ENCODE data around the gene DUSP16.

The DUSP16 gene

DNA sequence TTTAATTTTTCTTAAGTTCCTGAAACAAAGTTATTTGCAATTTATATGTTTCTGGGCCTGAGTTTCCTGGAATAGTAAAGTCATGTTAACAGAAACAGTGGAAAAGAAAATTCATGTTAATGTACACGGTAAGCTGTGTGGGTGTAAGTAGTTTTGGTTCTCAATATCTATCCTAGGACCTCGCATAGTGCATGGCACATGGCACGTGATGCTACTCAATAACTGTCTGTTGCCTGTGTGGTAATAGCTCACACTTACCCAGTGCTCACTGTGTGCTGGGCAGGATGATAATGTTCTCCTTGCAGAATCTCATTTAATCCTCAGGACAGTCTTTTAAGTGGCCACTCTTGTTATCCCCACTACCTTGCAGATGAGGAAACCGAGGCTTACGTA lies 100.7 kb downstream of the DUSP16 start:
- DNase-seq (ENCODE audit: low read depth): no peak
- H3K4me3 ChIP-seq (ENCODE audit: low read depth, low read length): no peak overlapping the region
- TF ChIP-seq, protein P1, sequence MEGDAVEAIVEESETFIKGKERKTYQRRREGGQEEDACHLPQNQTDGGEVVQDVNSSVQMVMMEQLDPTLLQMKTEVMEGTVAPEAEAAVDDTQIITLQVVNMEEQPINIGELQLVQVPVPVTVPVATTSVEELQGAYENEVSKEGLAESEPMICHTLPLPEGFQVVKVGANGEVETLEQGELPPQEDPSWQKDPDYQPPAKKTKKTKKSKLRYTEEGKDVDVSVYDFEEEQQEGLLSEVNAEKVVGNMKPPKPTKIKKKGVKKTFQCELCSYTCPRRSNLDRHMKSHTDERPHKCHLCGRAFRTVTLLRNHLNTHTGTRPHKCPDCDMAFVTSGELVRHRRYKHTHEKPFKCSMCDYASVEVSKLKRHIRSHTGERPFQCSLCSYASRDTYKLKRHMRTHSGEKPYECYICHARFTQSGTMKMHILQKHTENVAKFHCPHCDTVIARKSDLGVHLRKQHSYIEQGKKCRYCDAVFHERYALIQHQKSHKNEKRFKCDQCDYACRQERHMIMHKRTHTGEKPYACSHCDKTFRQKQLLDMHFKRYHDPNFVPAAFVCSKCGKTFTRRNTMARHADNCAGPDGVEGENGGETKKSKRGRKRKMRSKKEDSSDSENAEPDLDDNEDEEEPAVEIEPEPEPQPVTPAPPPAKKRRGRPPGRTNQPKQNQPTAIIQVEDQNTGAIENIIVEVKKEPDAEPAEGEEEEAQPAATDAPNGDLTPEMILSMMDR (IDR thresholded peaks at IDR 0.05; ENCODE audit: low read depth, low read length, missing control alignments): no peak

DNA sequence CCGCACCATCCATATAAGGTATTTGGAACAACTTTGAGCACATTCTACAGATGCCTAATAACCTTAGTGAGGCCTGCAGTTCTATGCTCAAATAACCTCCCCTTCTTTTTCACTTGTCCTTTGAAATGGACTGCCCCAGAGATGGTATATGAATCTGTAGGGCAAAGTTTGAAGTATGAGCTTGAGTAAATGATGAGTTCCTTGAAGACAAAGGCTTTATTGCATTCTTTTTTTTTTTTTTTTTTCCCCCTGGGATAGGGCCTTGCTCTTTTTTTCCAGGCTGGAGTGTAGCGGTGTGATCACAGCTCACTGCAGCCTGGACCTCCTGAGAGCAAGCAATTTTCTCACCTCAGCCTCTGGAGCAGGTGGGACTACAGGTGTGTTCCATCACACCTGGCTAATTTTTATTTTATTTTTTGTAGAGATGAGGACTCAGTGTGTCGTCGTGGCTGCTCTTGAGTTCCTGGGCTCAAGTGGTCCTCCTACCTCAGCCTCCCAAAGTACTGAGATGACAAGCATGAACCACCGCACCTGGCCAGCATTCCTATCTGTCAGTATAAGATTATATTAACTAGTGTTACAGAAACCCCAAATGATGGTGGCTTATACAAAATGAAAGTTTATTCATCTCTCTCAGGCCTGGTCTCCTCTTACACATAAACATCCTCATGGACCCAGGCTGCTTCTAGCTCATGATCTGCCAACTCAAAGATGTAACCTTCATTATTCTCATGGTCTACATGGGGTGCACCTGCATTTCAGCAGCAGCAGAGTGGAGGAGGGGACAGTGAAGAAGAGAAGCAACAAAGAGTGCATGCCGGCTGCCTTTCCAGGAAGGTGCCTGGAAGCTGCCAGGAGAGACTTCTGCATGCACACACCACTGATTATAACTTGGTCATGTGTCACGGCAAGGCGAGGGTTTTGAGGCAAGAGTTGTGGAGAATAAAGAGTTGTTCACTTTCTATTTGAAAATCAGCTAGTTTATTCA lies 101.4 kb downstream of the DUSP16 start:
- TF ChIP-seq, protein P1 (IDR thresholded peaks at IDR 0.05; ENCODE audit: low read depth, low read length, missing control alignments): no peak
- no peak overlapping the region for H3K4me3 ChIP-seq (ENCODE audit: low read depth, low read length)
- DNase-seq (ENCODE audit: low read depth): no peak

DNA sequence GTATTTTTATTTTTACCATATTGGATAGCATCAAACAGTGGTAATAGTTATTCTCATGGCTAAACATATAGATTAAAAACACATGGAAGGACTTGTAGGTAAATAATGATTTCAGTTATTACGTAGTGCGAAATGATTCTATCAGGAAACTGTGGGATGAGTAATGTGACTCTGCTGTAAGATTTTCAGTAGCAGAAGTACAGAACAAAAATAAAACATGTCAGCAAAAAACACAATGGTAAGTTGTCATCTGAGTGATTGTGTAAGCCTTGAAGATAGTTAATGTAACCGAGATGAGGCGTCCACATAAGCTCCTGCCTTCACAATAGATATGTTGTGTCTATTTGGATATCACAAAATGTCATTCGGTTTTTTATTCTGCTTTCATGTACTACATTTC lies 106.0 kb downstream of the DUSP16 start:
- TF ChIP-seq, protein P1 (IDR thresholded peaks at IDR 0.05; ENCODE audit: low read depth, low read length, missing control alignments): no peak
- H3K4me3 ChIP-seq (ENCODE audit: low read depth, low read length): no peak overlapping the region
- DNase-seq (ENCODE audit: low read depth): no peak

DNA sequence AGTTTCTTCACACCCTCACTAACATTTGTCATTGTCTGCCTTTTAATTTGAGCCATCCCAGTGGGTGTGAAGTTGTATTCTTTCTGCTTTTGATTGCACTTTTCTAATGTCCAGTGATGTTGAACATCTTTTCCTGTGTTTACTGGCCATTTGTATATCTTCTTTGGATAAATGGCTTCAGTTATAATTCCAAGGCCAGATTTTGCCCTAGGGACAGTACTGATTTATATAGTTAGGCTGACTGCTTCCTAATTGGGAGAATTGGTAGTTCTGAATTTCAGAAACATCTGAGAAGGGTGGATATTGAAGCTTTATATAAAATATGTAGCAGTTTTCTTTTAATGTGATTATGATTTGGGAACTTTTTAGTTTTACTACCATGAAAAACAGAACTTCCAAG lies 108.3 kb downstream of the DUSP16 start:
- TF ChIP-seq, protein P1 (IDR thresholded peaks at IDR 0.05; ENCODE audit: low read depth, low read length, missing control alignments): no peak

DNA sequence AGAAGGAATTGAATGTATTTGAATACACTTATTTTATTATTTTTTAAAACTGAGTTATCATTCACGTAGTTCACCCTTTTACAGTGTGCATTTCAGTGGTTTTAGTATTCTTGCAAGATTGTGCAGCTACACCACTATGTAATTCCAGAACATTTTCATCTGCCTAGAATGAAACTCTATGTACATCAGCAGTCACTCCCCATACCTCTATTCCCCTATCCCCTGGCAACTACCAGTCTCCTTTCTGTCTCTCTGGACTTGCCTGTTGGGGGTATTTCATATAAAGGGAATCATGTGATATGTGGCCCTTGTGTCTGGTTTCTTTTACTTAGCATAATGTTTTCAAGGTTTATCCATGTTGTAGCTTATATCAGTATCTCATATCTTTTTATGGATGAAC lies 109.0 kb downstream of the DUSP16 start:
- DNase-seq (ENCODE audit: low read depth): no peak
- TF ChIP-seq, protein P1 (IDR thresholded peaks at IDR 0.05; ENCODE audit: low read depth, low read length, missing control alignments): no peak
- no peak overlapping the region for H3K4me3 ChIP-seq (ENCODE audit: low read depth, low read length)

More for the DNA sequence above, 108.3 kb downstream of the DUSP16 start:
- no peak for DNase-seq (ENCODE audit: low read depth)
- no peak overlapping the region for H3K4me3 ChIP-seq (ENCODE audit: low read depth, low read length)

DNA sequence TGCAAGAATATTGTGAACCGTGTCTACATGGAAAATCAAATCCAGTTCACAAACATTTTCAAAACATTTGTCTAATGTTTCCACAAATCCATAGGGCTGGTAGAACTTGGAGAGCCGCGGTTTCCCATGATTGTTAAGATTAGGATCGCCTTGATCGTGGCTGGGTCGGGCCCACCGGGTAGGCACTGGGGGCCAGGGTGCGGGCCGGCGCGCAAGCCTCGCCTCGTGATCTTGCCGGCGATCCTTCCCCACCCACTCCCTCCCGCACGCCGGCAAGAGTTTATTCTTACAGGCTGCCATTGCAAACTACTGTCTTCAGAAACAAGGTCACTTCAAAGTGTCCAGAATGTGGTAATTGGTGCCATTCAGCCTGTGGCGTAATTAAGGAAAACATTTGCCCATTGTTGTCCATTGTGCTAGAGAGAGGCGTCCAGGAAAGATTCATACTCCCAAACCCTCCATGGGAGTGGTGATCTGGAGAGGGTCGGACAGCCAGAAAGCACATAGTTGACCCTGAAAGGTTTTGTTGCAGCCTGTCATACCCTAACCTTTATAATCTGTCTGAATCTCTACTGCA lies 110.2 kb downstream of the DUSP16 start:
- no peak for DNase-seq (ENCODE audit: low read depth)
- TF ChIP-seq, protein P1 (IDR thresholded peaks at IDR 0.05; ENCODE audit: low read depth, low read length, missing control alignments): no peak
- H3K4me3 ChIP-seq (ENCODE audit: low read depth, low read length): no peak overlapping the region

All from GM12864 (cell line).